HTERT RPE-1 (cell line): Measurements from ENCODE around the gene ADGRG2.
"Not testable (repeated sequence)": the region's sequence is repeated elsewhere in the genome, so short reads cannot be mapped to it uniquely, and the experiment has no call there.

Experiments
- in situ Hi-C: fragments of 300-500 bp; cut with MboI; formaldehyde crosslinking; loops from 4 replicates; pipeline ENCODE4 v1.14.3; 2020; ENCODE audit warnings: low sequenced_read_pairs

Gene ADGRG2

DNA sequence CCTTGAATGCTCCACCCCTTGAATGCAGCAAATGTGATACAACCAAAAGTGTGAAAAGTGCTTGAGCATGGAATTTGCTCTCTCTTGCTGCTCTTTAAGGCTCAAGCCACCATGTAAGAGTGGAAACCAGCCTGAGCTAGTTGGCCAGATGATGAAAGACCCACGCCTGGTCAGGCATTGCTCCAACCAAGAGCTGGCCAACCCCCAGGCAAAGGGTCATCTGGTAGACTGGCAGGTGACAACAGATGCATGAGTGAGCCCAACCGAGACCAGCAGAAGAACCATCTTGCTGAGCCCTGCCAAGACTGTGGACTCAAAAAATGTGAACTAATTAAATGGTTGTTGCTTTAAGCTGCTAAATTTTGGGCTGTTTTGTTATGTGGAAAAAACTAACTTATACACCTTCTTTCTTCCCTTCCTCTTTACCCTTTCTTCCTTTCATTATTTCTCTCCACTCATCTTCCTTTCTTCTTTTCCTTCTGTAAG, 32.7 kb downstream of the ADGRG2 start:
- in situ Hi-C loops, result no loop called here

- in situ Hi-C loops, result no loop called here
Observed at GRCh38 chrX:19086102-19086772, 36.0 kb downstream of the ADGRG2 start.

- in situ Hi-C loops, result no loop called here
Observed at GRCh38 chrX:19085666-19086065, 36.6 kb downstream of the ADGRG2 start.

- in situ Hi-C loops, result no loop called here
Observed at GRCh38 chrX:19075754-19076153, 46.5 kb downstream of the ADGRG2 start.

DNA sequence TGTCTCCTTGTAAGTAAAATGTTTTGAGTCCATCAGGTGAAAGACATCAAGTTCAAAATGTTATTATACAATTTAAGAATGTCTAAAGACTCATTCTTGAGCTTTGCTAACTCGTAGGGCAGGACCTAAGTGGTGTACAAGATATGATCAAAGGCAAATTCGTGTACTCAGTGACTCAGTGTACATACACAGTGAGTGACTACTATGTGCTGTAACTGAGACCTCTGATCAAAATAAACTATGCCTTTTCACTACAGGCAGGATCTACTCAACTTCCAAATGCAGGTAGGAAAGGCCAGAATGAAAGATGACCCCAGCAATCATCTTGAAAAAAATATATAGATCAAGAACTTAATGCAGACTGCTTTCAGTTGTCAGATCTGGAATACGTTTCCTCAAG, 49.9 kb downstream of the ADGRG2 start:
- in situ Hi-C loops, result no loop called here

- in situ Hi-C loops, result no loop called here
Observed at GRCh38 chrX:19070555-19070994, 51.7 kb downstream of the ADGRG2 start.

DNA sequence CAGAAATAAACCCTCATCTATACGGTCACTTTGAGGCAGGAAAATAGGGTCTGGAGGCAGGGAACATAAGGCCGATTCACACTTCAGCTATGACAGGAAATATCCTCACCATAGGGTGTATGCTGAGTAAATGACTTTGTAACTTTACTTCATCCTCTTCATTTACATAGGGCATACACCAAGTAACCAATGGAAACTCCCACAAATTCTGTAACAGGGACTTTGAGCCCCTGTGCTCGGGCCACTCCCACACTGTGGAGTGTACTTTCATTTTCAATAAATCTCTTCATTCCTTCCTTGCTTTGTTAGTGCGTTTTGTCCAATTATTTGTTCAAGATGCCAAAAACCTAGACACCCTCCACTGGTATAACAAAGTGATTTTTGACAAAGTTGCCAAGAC, 55.3 kb downstream of the ADGRG2 start:
- in situ Hi-C loops, result not testable (repeated sequence)

DNA sequence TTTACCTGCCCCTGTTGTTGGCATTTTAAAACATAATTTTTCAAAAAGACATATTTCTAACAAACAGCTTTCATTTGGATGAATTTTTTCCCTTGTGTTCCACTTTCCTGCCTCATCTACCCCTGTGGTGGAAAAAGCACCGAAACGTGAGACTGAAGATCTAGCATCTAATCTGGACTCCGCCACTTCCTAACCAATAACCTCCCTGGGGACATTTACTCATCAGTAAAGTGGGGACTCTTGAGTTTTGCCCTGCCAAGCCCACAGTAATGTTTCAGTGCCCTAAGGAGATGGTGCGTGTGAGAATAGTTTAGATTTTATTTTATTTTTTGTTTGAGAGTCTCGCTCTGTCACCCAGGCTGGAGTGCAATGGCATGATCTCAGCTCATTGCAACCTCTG, 56.7 kb downstream of the ADGRG2 start:
- in situ Hi-C loops, result no loop called here

GRCh38 chrX:19064175-19064574, 58.1 kb downstream of the ADGRG2 start:
- in situ Hi-C loops, result no loop called here

- in situ Hi-C loops, result no loop called here
Observed at GRCh38 chrX:19063030-19063429, 59.2 kb downstream of the ADGRG2 start.

DNA sequence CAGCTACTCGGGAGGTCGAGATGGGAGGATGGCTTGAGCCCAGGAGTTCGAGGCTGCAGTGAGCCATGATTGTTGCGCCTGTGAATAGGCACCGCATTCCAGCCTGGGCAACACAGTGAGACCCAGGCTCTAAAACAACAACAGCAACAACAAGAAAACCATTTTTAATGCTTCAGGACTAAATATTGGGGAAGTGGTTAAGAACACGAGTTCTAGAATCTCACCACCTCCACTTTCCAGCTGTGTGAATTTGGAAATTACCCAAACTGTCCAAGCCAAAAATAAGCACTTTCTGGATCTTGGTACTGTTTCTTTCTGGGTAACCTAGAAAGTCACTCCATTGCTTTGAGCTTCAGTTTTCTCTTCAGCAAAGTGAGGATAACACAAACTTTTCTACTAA, 63.2 kb downstream of the ADGRG2 start:
- in situ Hi-C loops, result no loop called here

- in situ Hi-C loops, result no loop called here
Observed at GRCh38 chrX:19057856-19058255, 64.4 kb downstream of the ADGRG2 start.

GRCh38 chrX:19049110-19049509, 73.2 kb downstream of the ADGRG2 start:
- in situ Hi-C loops, result no loop called here

- in situ Hi-C loops, result no loop called here
Observed at GRCh38 chrX:19046343-19047215, 75.7 kb downstream of the ADGRG2 start.

GRCh38 chrX:19040373-19040772, 81.9 kb downstream of the ADGRG2 start:
- in situ Hi-C loops, result no loop called here

- in situ Hi-C loops, result no loop called here
Observed at GRCh38 chrX:19034025-19034424, 88.2 kb downstream of the ADGRG2 start.

GRCh38 chrX:19030805-19031204, 91.5 kb downstream of the ADGRG2 start:
- in situ Hi-C loops, result no loop called here

GRCh38 chrX:19028560-19028959, 93.7 kb downstream of the ADGRG2 start:
- in situ Hi-C loops, result no loop called here

GRCh38 chrX:19024366-19024765, 97.9 kb downstream of the ADGRG2 start:
- in situ Hi-C loops, result no loop called here

DNA sequence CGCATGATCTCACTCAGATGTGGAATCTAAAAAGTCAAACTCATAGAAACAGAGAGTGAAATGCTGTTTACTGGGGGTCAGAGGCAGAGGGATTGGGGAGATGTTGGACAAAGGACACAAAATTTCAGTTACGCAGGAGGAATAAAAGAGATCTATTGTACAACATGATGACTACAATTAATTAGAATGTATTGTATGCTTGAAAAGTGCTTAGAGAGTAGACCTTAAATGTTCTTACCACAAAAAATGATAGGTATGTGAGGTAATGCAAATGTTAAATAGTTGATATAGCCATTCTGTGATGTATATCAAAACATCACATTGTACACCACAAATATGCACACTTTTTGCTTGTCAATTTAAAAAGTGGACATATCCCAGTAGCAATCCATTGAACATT, 102.3 kb downstream of the ADGRG2 start:
- in situ Hi-C loops, result no loop called here

DNA sequence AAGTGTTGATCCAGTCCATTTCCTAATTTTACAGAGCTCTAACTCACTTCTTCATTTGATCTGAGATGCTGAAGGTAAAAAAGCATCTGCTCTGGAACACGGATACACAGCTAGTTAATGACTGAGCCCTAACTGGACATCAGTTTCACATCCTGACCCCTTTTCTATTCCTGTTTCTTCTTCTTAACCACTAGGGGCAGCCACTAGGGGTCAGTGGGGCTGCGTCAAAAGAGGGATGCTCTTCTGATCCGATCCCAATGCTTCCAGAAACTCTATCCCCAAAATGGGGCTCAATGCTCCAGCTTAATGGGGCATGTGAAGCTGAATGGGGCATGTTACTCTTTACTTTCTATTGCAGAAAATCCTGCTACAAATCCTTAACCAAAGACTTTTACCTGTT, 105.0 kb downstream of the ADGRG2 start:
- in situ Hi-C loops, result no loop called here

- in situ Hi-C loops, result not testable (repeated sequence)
Observed at GRCh38 chrX:19016614-19017013, 105.7 kb downstream of the ADGRG2 start.
